NCI-H526 treated with DMSO at 0.1 percent for 48 hours (cell line): ENCODE measurements around the gene ATR.
"Not testable (repeated sequence)": the region's sequence is repeated elsewhere in the genome, so short reads cannot be mapped to it uniquely, and the experiment has no call there.

Experiments
- DNase-seq: peaks from one replicate; lab custom pipeline; 2025; lab: John Stamatoyannopoulos, UW

ATR gene

GRCh38 chr3:142578329-142579223 is at the start of gene ATR:
TSS of gene ATR (minus strand) at chr3:142578733. CDS start at chr3:142578704, 29 bp downstream.
- DNase-seq = peak; percentile 92

DNA sequence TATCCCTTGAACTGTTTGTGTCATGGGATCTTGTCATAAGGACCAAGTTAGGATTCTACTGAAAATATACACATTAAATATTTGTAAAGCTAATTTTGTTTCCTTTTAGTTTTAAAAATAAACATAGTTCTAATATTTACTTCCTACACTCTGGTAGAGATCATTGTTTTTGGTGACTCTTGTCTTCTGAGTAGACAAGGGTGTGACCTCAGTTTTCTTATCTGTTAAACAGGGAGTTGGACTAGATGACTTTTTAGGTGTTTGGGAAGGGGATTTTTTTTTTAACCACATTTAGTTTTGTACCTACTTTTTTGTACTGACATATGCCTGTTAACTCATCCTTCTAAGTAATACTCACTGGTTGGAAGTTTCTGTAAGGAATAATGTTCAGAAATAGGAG is 48.4 kb upstream of the ATR start:
- no peak for DNase-seq

GRCh38 chr3:142625153-142625440 is 46.6 kb upstream of the ATR start:
- DNase-seq = no peak

- DNase-seq = no peak
Observed at GRCh38 chr3:142624341-142625152, 46.0 kb upstream of the ATR start.

DNA sequence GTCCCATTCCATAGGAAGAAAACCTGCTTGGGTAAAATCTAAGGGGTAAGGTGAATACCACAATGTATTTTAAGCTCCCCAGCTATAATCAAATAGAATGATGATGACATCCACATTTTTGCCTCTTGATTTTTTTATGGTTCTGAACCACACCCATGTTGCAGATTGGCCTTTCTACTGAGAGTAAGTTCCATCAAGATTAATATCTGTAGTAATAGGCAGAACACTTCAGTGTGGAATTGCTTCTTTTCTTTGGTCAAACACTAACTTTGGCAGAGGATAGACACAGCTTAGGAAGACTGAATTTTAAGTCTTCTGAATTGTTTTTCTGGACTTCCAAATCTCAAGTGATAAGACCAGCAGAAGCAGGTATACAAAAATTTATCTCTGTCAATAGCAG is 44.7 kb upstream of the ATR start:
- no peak for DNase-seq

DNA sequence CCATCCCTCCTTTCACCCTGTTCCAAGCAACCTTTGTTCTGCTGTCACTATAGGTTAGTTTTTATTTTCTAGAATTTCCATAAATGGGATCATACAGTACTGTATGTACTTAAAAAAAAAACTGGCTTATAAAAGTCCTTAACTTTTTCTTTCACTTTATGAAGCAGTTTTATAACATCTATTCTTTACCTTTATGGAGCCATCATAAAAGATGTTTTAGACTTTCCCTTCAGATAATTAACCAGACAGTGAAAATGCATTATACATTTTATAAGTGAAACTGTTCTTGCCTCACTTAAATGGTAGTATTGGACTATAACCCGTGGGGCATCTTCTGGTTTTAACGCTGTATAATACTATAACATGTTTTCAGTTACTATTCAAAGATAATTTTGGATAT is 43.9 kb upstream of the ATR start:
- no peak for DNase-seq

DNA sequence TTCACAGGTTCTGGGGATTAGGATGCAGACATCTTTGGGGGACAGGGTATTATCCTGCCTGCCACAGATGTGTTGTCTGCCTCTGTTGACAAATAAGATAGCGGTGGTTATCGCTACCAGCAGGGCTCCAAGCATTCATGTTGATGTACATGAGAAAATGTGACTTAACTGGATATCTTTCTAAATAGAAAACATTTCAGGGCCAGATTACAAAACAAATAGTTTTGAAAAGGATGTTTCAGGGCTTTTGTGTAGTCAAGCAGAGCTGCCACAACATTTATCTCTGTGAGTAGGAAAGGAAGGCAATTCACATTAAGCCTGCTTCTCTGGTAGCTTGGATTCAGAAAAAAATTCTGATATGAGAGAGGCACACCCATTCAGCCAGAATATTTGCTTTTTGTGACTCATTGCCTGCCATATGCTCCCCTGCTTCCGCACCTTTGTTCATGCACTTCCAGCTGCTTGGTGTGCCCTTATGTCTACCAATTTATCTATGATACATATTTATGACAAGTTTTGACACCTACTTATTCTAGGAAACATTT is 40.5 kb upstream of the ATR start:
- DNase-seq = no peak

DNA sequence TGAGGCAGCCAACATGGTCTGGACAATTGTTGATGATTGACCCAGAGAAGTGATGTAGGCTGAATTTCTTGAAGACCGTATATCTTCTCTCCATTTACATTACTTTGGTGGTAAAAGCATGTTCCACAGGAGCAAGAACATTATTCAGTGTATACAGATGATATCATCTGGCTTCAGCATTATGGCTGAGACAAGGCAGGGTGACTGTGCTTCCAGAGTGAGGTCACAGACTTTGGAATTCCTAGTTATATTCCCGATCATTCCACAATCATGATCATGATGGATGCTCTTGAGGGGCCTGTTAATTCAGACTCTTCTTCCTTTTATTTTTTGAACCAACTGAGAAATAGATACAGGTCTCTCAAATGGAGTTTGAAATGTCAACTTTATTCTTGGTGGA is 36.6 kb upstream of the ATR start:
- DNase-seq = no peak

- no peak for DNase-seq
Observed at GRCh38 chr3:142614059-142614626, 35.6 kb upstream of the ATR start.

DNA sequence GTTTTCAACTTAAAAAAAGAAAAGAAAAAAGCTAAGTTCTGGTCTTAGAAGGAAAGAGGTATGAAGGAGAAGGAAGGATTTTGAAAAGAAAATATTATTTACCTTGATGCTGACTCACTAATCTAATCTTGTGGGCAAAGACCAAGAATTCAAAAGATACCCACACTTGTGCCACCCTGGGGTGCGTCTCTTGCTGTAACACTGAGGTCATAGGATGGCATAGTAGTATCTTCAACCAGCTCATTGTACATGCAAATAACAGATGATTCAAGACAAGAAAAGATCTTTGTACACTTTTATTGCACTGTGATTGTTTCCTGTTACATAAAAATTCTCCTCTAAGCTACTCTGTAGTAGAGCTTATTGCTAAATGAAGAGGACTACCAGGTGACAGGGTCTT is 35.0 kb upstream of the ATR start:
- DNase-seq = no peak

DNA sequence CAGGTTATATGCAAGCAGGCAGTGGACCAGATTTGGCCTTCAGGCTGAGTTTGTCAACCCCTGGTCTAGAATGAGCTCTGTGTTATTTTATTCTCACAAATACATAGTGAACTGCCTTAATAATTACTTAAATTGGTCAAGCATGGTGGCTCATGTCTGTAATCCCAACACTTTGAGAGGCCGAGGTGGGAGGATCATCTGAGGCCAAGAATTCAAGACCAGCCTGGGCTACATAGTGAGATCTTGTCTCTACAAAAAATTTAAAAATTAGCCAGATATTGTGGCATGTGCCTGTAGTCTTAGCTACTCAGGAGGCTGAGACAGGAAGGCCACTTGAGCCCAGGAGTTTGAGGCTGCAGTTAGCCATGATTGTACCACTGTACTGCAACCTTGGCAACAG is 32.7 kb upstream of the ATR start:
- no peak for DNase-seq

DNA sequence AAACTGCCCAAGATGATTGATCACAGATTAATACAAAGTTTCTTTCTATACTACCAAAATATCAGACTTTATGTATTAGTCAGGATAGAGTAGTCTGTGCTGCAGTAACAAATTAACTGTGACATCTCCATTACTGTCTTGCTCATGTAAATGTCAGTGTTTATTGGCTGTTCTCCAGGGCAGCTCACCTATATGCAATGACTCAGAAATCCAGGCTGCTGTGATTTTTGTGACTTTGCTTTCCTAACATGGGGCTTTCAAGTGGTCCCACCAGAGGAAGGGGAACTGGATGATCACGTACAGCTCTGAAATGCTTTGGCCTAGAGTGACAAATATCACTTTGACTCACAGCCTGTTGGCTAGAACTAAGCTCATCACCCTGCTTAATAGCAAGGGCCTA is 30.6 kb upstream of the ATR start:
- DNase-seq = no peak

- DNase-seq = no peak
Observed at GRCh38 chr3:142608631-142609030, 30.1 kb upstream of the ATR start.

DNA sequence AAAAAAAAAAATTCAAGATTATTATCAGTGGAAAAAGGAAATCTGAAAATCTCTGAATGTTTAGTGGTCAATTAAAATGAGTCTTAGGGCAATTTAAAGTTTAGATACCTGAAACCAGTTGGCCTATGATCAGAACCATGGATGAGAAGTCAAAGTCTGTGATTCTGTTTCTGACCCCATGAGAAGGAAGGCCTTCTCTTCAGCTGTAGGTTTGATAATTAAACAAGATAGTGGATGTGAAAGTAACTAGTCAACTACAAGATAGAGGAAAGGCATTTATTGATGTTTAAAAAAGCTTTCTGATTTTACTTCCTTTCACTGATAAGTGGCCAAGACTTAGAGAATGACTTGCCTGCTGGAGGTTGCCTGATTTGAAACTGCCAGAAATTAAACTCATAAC is 26.4 kb upstream of the ATR start:
- DNase-seq = no peak

GRCh38 chr3:142603386-142603705 is 24.8 kb upstream of the ATR start:
- DNase-seq = not testable (repeated sequence)

GRCh38 chr3:142602619-142603385 is 24.3 kb upstream of the ATR start:
- DNase-seq = no peak

DNA sequence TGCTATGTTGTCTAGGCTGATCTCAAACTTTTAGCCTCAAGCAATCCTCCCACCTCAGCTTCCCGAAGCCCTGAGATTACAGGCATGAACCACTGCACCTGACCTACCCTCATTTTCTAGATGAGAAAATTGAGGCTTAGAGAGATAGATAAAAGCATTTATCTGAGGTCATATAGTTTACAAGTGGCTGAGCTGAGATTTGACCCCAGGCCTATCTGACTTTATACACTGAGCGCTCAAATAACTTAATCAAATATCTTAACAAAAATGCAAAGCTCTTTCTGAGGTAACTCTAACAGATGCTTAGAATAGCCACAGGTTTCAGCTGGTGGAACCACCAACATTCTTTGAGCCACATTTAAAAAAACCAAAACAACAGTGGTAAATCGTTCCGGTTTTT is 23.2 kb upstream of the ATR start:
- no peak for DNase-seq

DNA sequence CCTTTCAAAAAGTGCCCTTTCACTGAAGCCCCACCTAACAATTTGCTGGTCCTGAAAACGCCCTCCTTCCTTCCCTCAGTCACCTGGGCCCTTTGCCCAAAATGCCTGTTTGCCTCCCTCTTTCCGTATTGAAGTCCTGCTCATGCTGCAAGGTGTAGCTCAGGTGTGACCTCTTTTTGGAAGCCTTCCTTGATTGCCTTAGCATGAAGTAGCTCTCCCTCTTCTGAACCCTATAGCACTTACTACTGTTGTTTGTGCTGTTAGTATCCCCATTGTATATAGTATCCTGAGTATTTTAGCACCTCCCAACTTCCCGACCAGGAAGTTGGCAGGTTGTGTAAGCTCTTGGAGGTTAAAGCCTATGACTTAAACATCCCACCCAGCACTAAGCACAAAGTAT is 19.4 kb upstream of the ATR start:
- DNase-seq = no peak

DNA sequence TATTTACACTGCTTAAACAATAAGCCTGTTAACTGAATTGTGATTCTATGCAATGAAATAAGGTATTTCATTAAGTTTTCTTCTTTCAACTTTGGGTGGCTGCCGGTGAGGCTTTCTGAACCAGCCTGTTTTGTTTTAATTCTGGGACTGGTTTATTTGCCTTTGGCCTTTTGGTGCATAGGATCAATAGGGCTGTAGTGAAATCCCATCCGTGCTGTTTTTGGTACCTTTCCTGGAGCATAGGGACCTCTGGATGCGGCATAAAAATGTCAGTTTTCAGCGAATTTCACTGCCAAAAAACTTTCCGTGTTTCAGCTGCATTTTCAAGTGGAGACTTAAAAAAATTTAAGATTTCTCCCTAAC is 18.2 kb upstream of the ATR start:
- peak; percentile 83 for DNase-seq

DNA sequence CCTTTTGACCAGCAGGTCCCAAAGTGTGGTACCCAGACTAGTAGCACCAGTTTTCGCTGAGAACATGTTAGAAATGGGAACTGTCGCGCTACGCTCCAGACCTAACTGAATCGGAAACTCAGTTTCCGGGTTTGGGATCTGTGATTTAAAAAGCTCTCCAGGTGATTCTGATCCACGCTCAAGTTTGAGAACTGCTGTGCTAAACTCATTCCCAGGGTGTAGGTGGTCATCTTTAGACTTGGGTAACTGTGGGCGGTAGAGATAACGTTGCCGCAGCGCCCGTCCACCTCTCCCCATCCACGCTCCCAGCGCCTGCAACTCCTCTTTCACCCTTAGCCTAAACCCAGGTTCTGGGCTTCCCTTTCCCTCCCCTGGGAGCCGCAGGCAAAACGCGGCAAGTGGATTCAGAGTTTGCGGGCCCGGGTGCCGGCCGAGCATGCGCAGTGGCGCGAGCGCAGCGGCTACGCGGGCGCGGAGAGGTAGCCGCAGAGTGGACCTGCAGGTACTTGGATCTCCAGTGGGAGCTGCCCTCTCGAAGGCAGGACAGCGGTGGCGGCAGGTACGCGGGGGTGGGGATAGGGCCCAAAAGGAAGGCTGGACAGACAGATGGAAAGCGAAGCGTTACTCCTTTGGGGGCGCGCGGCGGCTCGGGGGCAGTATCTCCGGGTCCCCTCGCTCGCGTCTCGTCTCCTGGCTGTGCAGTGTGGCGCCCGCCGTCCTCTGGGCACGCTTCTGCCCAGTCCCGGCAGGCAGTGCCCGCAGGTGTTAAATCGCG is 17.6 kb upstream of the ATR start, which contains the start of gene PLS1:
Gene PLS1, plus strand, starts transcription at position 443 of the 775 bp plus-strand sequence. CDS start 67,845 bp downstream, outside the sequence.
- DNase-seq = peak; percentile 89

- DNase-seq = peak; percentile 47
Observed at GRCh38 chr3:142595581-142595950, 17.0 kb upstream of the ATR start.
